Activated CD8-positive, alpha-beta memory T cell treated with anti-CD3 and anti-CD28 coated beads for 1 hour (primary cell): ENCODE data around the gene IFRD2.
A peak's percentile ranks its signal among the peaks of the same experiment; 100 is the strongest.

Experiments used
- DNase-seq, 2 donors: peaks; one replicate each; pipeline ENCODE4 v3.0.0-alpha.2; 2020; ENCODE audit warnings: low read depth in 1 of 2; ENCODE audit errors: extremely low read depth in 1 of 2

The IFRD2 gene

DNA sequence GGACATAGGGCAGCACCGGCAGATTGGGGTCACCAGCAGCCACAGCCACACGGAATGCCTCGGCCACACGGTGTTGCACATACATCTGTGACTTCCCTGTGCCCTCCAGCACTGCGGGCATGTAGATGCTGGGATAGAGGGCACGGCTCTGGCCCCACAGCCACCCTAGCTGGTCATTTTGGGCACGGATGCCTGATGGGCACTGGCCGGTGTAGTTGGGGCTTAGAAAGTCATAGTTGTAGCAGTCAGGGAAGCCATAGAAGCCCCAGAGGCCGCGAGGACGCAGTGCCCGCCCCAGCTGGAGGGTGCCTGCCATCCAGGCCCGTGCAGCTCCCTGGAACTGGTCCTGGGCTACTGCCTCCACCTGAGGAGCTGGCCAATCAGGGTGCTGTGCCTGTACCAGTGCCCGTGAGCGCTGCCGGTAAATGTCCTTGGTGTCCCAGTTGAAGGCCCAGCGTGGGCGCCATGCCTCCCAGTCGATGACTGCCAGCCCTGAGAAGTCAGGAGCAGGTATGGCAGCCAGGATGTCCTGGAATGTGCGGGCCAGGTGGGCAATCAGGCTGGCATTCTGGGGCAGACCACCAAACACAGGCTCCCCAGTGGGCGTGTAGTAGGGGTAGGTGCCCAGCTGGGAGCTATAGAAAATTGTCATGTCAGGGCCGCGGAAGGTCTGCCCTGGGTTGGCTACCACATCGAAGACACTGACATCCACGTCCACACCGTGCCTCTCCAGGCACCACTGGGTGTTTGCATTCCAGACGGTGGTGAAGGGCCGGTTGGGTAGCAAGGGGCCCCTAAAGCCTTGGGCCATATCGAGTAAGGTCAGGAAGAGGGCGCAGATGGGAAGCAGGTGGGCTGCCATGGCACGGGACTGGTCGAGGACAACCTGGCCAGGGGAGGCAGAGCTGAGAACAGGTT, 10.1 kb upstream of the IFRD2 start:
- no peak for DNase-seq

DNA sequence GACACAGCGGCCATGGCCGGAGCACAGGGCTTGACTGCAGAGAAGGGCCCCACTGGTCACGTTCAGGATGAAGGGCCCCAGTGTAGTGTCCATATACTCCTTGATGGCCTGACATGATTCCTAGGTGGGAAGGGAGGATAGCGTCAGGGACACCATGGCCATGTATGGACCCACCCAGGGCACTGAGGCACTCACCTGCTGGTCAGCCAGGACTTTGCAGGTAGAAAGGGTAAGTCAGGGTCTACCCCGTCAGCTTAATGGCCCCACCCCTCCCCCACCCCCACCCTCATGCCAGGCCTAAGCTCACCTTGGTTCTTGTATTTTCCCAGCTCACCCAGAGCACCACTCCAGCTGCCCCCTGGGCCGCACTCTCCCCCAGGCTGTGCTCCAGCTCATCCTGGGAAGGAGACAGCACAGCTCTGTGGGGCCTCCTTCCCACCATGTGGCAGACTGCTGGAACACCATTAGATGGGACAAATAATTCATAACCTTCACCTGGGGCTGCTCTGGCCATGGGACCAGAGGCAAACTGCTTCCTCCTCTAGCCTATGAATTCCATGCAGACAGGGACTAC, 8.5 kb upstream of the IFRD2 start:
- no peak for DNase-seq

DNA sequence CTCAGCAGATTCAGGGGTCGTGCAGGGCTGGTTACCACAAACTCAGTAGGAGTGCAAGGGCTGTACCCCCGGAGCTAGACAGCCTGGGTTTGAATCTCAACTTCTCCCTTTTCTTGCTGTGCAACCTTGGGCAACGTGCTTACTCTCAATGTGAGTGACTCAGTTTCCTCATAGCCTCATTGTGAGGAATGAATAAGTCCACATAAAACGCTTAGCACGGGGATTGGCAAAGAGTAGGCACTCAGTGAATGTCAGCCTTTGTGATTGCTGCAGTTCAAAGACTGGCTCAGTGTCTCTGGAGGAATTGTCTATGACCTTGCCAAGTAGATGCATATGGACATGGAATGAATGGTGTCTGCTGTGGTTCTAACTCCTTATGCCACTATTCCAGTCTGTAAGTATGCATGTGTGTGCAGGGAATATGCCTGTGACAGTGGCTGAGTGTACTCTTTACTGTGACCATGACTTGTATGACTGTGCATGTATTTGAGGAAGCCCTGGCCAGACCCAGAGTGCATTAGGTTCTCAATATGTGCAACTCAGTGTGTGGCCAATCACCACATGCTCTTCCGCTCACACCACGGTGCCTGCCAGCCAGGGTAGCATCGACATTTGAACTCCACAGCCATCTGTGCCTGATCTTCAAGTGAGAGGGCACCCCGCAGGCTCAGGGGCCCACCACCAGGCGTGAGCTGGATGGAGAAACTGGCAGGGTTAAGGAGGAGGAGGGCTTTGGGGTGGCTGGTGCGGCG, 7.9 kb upstream of the IFRD2 start:
- no peak for DNase-seq

DNA sequence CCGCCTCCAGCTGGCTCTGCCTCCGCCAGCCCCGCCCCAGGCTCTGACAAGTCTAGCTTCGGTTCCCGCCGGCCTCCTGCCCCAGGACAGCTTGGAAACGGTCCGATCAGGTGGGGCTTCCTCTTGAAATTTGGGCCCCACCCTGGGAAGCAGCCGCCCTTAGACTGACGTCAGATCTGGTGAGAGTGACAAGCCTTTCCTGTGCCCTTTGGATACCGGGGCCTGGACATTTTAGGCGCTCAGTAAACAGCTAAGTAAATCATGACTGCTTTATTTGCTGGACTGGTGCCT, 7.4 kb upstream of the IFRD2 start:
- no peak for DNase-seq

DNA sequence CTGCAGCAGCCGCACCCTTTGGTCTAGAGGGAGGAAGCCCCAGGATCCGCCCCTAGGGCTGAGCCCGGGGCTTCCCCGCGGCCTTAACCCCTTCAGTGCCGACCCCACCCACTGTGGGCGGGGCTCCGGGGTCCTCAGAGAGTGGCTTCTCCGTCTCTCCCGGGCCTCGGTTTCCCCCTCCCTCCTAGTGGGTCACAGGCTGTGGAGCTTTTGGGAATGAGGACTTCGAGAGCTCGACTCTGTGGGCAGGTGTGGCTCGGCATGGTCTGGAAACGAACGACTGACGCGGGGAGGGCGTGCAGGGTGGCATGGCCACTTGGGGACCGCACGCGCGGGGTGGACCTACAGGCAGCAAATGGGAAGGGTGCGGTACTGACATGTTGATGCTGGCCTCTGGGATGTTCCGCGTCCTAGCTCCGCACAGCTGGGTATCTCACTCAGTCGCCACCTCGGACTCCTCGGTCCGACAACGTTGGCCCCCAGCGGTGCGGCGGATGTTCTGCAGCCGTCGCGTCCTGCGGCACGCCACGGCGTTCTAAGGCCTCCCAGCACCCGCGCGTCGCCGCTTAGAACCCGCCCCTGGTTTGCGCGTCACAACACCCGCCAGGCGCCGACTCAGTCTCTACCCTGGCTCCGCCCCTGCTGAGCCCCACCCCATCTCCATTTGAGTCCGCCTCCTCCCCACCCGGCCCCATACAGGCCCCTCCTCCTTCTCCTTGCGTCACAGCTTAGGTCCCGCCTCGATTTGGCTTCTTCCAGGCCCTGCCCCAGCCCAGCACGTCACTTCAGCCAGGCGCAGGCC, 6.8 kb upstream of the IFRD2 start, which contains the start of the genes HYAL3 and NAA80:
Gene HYAL3, minus strand, starts transcription at position 570 of the 802 bp plus-strand sequence. CDS start 3,803 bp downstream, outside the sequence.
Gene NAA80, minus strand, starts transcription at position 570 of the 802 bp plus-strand sequence. CDS start 1,942 bp downstream, outside the sequence.
- DNase-seq: peak; percentile 97 to 99

DNA sequence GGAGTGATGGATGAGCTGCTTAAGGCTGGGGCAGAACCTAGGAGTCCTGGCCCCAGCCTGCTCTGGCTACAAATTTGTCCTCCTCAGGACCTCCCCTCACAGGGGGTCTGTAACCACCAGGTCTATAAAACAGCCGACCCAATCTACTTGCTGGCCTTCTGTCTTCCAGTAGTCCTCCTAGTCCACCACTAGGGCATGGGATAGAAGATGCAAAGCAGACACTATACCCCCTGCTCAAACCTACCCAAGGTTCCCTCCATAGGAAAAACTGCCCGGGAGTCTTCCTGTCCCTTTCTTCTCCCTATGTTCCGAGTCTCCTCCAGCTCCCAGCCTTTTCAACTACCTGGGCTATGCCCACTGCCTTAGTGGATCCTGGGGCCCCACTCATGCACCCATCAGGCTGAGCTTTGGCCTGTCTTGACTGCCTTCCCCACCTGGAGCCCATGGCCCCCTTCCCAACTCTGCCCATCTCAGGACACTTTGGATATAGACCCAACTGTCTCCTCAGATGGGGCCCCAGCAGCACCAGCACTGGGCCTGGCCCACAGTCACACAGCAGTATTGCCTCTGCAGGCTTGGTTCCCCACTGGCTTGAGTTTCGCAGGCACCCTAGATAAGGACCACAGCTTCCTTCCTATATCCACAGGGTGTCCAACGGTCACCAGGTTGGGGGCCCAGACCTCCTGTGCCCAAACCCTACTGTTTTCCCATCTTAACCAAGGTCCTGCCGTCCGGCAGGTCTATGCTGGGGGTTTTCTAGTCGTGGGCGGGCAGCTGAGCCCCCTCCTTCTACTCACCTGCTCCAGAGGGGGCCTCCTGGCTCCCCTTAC, 5.9 kb upstream of the IFRD2 start:
- DNase-seq: no peak

DNA sequence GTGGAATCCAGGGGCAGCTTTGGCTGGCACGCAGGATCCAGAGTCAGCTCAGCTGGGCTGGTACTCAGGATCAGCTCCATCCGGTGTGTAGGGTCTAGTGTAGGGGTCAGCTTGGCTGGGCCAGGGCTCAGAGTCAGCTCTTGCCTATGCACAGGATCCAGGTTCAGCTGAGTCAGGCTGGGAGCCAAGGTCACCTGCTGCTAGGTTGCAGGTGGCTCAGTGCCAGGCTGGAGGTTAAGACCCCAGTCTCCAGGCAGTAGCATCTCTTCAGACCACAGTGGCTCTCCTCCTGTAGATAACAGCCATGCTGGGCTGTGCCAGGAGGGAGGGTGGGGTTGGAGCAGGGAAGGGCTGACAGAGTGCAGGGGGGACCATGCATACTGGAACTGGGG, 5.2 kb upstream of the IFRD2 start:
- DNase-seq: no peak

DNA sequence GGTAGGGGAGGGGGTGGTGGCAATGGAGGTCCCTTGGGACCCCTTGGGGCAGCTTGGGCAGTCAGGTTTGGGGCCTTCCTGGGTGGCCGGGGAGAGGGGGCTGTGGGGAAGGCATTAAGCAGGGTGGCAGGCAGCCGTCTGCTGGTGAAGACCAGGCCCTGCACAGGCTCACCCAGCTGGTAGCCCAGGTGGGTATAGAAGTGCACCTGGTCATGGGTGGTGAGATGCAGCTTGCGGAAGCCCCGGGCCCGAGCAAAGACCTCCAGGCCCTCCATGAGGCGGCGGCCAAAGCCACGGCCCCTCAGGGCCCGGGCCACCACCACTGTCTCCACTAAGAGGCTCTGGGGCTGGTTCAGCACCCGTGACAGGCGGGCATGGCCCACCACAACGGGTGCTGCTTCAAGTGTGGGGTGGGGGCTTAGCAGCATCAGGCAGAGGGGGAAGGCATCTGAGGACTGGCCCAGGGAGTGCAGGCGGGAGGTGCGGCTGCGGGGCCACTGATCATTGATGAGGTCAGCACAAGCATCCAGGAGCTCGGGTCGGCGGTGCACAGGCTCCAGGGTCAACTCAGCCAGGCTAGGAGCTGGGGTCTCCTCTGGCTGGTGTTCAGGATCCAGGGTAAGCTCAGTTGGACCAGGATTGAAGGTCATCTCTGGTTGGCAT, 4.6 kb upstream of the IFRD2 start:
- DNase-seq: no peak

DNA sequence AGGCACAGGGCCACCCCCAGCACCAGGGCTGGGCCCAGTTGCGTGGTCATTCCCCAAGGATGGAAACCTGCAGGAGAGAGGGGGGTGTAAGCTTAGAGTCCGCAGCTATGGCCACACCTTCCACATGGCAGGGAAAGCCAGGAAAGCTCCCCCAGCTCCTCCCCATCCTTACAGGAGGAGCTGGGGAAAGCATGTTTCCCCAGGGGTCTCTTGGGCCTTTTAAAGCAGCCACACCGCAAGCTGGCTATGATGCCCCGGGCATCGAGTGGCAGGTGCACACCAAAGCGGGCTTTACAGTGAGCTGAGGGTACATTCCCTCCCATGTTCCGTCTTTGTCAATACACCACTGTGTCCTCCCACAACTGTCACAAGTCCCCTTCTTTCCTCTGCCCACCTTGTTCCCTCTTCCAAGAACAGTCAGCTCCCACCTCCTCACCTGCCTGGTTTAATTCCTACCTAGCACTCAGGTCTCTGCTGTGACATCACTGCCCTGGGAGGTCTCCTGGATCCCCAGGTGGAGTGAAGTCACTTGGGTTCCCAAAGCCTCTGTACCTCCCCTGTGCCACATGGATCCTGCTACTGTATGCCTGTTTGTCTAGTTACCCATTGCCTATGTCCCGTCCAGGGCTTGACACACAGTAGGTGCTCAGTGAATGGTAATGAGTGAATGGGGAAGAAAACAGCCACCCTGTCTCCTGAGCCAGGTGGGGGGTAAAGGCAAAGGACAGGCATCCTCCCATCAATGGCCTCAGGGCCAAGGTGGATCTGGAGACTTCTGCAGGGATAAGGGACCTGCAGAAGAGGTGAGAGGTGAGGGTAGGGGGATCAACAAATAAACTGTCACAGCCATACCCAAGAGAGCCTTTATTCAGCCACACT, 3.6 kb upstream of the IFRD2 start:
- no peak for DNase-seq

DNA sequence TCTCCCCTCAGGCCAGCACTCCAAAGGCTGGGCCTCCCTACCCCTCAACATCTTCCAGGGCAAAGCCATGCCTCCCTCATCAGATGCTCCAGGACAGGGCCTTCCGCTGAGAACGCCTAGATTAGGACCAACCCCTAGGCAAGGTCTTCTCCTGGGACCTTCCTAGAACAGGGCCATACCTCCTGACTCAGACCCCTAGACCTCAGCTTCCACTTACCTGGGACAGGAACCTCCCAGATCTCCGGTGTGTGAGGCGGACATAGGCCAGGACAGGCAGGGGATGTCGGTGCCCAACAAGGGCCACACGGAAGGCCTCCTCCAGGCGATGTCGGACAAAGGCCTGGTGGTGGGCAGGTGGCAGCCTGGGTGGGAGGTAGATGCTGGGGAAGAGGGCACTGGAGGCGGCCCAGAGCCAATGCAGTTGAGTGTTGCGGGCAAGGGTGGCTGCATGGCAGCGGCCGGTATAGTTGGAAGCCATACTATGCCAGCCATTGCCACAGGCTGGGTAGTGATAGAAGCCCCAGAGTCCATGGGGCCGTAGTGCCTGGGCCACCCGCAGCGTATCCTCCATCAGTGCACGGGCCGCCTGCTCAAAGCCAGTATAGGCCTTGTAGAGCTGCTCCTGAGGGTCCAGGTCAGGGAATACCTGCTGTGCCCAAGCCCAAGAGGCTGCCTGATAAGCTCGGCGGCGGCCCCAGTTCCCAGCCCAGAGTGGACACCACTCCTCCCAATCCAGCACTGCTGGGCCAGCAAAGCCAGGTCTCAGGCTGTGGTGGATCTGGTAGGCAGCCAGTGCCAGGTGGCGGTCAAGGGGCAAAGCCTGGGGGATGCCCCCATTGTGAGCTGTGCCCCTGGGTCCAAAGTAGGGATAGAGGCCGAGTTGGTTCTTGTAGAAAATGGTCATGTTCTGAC, 2.5 kb upstream of the IFRD2 start:
- no peak for DNase-seq

DNA sequence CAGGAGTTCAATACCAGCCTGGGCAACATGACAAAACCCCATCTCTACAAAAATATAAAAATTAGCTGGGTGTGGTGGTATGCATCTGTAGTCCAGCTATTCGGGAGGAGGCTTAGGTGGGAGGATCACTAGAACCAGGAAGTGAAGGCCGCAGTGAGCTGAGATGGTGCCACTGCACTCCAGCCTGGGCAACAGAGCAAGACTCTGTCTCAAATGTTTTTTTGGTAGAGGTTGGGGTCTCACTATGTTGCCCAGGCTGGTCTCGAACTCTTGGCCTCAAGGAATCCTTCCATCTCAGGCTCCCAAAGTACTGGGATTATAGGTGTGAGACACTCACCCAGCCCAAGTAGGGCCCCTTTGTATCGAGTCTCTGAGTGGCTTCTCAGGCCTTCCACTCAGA, 1.9 kb upstream of the IFRD2 start:
- DNase-seq: no peak

DNA sequence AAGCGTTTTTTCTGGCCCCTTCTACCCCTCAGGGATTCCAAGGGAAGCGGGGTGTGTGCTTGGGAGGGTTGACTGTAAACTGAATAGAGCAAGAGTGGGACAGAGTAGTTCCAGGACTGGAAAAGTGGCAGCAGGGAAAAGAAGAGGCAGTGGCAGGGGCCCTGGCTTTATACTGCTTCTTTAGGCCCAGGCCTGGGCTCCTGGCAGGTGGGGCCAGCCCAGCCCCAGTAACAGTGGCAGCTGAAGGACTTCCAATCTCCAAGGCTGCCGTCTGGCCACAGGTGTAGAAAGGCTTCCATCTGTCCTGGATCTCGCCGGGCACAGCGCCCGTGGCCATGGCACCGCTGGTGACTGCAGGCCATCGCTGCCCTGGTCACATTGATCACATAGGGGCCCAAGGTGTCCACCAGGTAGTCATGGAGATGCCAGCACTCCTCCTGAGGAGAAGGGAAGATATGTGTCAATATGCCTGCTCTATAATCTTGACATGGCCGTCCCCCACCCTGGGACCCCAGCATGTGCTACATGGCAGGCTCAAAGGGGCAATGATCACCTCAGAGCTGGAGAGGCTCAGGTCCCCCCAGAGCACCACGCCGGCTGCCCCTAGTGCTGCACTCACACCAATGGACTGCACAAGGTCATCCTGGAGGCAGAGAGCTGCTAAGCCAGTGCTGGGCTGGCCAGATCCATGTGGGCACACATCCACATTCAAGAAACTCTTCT, 1.0 kb upstream of the IFRD2 start:
- DNase-seq: no peak

DNA sequence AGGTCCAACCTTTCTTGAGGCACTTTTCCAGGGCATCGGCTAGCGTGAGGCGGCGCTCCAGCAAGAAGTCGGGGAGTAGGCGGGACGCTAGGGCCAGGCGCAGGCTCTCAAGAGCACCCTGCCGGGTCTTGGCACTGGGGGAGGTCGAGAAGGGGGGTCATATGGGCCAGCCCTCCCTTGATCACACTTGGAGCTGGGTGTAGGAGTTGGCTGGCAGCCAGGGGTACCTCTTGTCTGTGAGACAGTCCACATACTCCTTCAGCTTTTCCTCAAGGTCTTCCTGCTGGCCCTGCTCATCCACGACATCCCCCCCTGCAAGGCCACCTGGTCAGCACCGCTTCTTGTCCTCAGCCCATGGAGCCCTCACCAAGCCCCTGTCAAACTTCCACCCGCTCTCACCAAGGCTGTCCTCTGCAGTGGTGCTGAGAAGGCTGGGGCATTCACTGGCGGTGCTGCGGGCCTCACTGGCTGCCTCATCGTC, 2.0 kb downstream of the IFRD2 start:
- no peak for DNase-seq

DNA sequence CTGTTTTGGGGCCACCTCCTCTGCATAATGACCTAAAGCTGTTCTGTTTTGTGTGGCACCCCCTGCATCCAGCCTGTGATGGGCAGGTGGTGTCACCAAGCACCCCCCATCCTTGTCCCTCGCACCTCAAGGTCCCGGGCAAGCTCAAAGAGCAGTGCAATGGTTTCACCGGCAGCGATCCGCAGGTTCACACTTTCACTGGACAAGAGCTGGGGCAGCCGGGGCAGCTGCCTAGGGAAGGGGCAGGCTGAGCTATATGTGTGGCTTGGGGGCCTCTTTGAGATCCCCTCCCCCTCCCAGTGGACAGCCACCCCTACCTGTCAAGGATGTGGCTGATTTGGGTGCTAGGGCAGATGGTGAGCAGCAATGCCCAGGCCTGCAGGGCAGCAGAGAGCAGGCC, 3.1 kb downstream of the IFRD2 start:
- DNase-seq: no peak

DNA sequence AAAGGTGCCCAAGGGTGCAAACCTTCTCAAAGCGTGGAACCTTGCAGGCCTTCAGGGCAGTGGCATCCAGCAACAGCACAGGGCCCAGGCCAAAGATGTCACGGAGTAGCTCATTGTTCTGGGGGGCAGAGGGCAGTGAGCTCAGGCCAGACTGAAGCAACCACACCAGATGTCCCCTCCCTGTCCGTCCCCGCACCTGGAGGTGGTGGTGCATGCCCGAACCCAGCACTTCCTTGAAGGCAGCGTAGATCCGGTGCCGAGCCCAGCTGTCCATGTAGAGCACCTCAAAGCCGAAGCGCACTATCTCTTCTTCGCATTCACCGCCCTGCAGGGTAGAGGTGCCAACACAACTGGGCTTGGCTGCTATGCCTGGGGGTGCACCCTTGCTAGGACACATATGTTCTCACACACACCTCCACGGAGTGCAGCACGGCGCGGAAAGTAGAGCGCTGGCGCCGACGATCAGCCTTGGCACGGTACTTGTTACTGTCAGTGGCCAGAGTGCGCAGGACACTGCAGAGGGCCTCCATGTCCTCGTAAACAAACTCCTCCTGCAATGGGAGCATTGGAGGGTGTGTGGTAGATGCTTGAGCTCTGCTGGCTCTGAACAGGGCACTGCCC, 3.7 kb downstream of the IFRD2 start:
- no peak for DNase-seq

DNA sequence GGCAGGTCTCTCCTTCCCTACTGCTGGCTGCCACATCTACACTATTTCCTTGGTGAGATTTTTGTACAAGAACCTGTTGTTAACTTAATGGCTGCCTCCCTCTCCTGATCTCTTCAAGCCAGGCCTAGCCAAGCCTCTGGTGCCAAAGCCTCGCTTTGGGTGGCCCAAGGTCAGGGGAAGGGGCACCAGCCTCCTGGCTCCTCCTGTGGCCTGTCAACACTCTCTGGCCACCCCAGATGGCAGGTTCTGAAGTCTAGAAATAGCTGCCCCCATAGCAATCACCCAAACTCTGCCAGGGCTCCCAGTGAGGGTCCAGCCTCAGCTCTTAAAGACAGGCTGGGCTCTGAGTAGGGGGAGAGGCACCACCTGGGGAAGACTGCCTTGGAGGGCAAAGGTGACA, 5.0 kb downstream of the IFRD2 start:
- no peak for DNase-seq
